ENCODE results near the gene SLC41A1. TPM values are rescaled to one million over a fixed set of nuclear protein-coding genes. Genes with fewer than 3 reads are reported as not detected.

The SLC41A1 gene
- total and polyA plus RNA-seq, 2 donors (not counting 1 experiment from before 2014, with no cell fraction given) = 15.8 to 24.2 TPM

DNA sequence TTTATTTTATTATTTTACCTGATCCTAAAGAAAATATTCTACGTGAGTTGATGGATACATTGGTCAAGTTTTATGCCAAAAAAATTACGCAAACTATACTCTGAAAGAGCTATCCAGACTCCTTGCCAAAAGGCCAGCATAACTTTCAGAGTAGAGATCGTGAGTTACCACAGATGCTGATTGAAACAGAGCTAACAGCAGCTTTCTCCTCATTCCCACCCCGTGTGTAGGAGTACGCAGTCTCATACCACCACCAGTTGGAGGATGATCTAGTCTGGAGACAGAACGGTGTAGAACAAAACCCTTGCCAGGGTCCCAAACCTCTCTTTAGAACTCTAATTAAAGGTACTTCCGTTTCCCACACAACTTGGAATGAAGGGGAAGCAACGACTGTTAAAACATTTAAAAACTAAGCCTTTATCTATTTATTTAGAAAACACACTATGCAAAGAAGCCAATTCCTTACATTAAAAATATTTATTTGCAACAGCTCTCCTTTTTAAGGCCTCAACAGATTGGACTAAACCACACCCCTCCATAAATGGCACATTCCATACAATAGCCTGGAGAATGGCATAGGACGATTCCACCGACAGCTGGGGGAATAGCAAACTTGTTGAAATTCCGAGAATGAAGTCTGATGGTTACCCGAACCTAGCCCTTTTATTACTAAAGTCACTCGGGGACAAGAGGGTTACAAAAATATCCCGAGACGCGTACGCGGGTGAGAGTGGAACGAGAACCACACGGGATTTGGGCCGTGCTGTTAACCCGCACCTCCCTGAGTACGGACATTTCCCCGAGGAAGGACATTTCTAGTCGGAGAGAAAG is 64.4 kb downstream of the SLC41A1 start:
- intact Hi-C loops (cut with micrococcal nuclease) = loop anchor here (1.0 to 10.0 kb wide), 3 partner anchors 80 to 624 kb away; partner anchors contain the start of genes PM20D1 and RBBP5
- H3K27me3 Mint-ChIP-seq = no peaks in the 10 kb centered on the region
- peaks cover 42% of the 10 kb centered on the region for H3K4me1 Mint-ChIP-seq
- ATAC-seq (ENCODE audit: low read depth) (peak; percentile 0), DNase-seq (peak; percentile 43)
- TF ChIP-seq EZH2 (IDR thresholded peaks at IDR 0.05; ENCODE audit: borderline replicate concordance, insufficient read depth, low read depth, low read length, poor library complexity, severe bottlenecking) = no peak
- TF ChIP-seq, protein P1, sequence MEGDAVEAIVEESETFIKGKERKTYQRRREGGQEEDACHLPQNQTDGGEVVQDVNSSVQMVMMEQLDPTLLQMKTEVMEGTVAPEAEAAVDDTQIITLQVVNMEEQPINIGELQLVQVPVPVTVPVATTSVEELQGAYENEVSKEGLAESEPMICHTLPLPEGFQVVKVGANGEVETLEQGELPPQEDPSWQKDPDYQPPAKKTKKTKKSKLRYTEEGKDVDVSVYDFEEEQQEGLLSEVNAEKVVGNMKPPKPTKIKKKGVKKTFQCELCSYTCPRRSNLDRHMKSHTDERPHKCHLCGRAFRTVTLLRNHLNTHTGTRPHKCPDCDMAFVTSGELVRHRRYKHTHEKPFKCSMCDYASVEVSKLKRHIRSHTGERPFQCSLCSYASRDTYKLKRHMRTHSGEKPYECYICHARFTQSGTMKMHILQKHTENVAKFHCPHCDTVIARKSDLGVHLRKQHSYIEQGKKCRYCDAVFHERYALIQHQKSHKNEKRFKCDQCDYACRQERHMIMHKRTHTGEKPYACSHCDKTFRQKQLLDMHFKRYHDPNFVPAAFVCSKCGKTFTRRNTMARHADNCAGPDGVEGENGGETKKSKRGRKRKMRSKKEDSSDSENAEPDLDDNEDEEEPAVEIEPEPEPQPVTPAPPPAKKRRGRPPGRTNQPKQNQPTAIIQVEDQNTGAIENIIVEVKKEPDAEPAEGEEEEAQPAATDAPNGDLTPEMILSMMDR (IDR thresholded peaks at IDR 0.05) = no peak
- Histone ChIP-seq H3K4me2 (replicated peaks; ENCODE audit: low read depth, low read length, poor library complexity, severe bottlenecking) (peak overlapping the region; percentile 84), H3K9me3 (ENCODE audit: control extremely low read depth in 1 of 3, control insufficient read depth in 2 of 3, insufficient read depth in 1 of 3, low read length in 2 of 3) (no peaks in the 10 kb centered on the region), H3K27me3 (replicated peaks in 1 of 4; ENCODE audit: control extremely low read depth in 1 of 4, control insufficient read depth in 3 of 4, insufficient read depth in 4 of 4, low read length in 3 of 4) (no peaks in the 10 kb centered on the region), H2AFZ (ENCODE audit: insufficient read depth, low read depth, low read length, poor library complexity, severe bottlenecking) (peak overlapping the region; percentile 29), H3K79me2 (ENCODE audit: control insufficient read depth, insufficient read depth, low read length) (peaks cover 57% of the 10 kb centered on the region), H3K4me1 (ENCODE audit: control insufficient read depth in 2 of 2, insufficient read depth in 2 of 2, low read length in 2 of 2) (peaks cover 24 to 29% of the 10 kb centered on the region in 2 donors), H3K9ac (ENCODE audit: low read length) (peak overlapping the region; percentile 80), H4K20me1 (ENCODE audit: control insufficient read depth, insufficient read depth, low read length, poor library complexity, severe bottlenecking) (peaks cover 40% of the 10 kb centered on the region), H3K36me3 (replicated peaks in 1 of 2; ENCODE audit: control extremely low read depth in 1 of 2, control insufficient read depth in 1 of 2, extremely low read depth in 1 of 2, insufficient read depth in 2 of 2, low read length in 1 of 2) (no peaks in the 10 kb centered on the region), H3K4me3 (ENCODE audit: control extremely low read depth in 1 of 5, extremely low read depth in 1 of 5, insufficient read depth in 1 of 5, low read depth in 2 of 5, low read length in 4 of 5) (peak overlapping the region; percentile 61 to 97 (median 88)), H3K27ac (ENCODE audit: low read length in 2 of 2) (peak overlapping the region; percentile 78 to 95)
- H3K9me3 Mint-ChIP-seq (ENCODE audit: insufficient read depth) = no peaks in the 10 kb centered on the region
- WGBS (ENCODE audit: insufficient coverage) = 6% methylated on average over 21 of the region's 25 CpGs
- ChIA-PET CTCF (interaction anchor here (0.6 to 1.7 kb wide), 5 partner anchors 19 to 312 kb away, joined by 3 to 5 read pairs (median 3); partner anchors contain the start of gene ELK4), POLR2A (interaction anchor here (0.6 to 2.4 kb wide), 7 partner anchors 26 to 846 kb away, joined by 3 to 17 read pairs (median 3); partner anchors contain the start of genes ELK4, PM20D1, RAB29 and SLC41A1)
- peak overlapping the region; percentile 95 for H3K4me3 Mint-ChIP-seq
- peak overlapping the region; percentile 93 for H3K27ac Mint-ChIP-seq

All from B cell (primary cell).